ENCODE data around the gene FEV. TPM values are rescaled to one million over a fixed set of nuclear protein-coding genes. Genes with fewer than 3 reads are reported as not detected.
"Not testable (repeated sequence)": the region's sequence is repeated elsewhere in the genome, so short reads cannot be mapped to it uniquely, and the experiment has no call there.

The FEV gene
- total RNA-seq, 1 experiment from 2014 or later: not detected

DNA sequence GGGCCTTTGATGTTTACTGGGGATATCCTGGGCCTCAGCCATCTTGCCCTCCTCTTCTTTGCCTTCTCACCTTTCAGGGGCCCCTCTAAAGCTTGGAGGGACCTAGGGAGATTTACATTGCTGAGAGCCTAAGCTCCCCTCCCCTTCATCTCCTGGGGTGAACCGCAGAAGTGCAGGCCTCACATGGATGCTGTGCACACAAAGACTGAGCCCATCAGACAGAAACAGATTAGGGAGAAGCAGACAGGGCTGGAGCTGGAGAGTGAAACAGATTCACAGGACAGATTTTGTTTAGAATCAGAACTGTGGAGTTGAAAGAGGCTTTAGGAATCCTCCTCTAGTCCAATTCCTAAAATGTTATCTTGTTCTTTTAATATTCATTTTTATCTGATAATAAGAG, 28.9 kb downstream of the FEV start:
- Histone ChIP-seq H3K9ac (ENCODE audit: low read length) (no peak overlapping the region), H3K27me3 (ENCODE audit: low read length) (no peaks in the 10 kb centered on the region), H2AFZ (ENCODE audit: low read length) (no peak overlapping the region), H3K9me3 (ENCODE audit: low read length) (no peaks in the 10 kb centered on the region), H3K9me2 (replicated peaks; ENCODE audit: insufficient read depth, low read length) (no peaks in the 10 kb centered on the region), H3K4me1 (ENCODE audit: low read length) (peaks cover 11% of the 10 kb centered on the region), H3K4me3 (ENCODE audit: low read length) (no peak overlapping the region), H4K20me1 (ENCODE audit: insufficient read depth, low read depth, low read length) (no peaks in the 10 kb centered on the region), H3K79me2 (ENCODE audit: low read length) (no peaks in the 10 kb centered on the region), H3K27ac (ENCODE audit: low read length) (no peak overlapping the region), H3K4me2 (ENCODE audit: low read depth, low read length, poor library complexity, severe bottlenecking) (no peak overlapping the region), H3K36me3 (ENCODE audit: insufficient read depth, low read length) (no peaks in the 10 kb centered on the region)
- DNase-seq: no peak

GRCh38 chr2:218954541-218955300, 30.3 kb downstream of the FEV start:
- no peak for DNase-seq
- Histone ChIP-seq H3K9me2 (replicated peaks; ENCODE audit: insufficient read depth, low read length) (no peaks in the 10 kb centered on the region), H3K4me3 (ENCODE audit: low read length) (no peak overlapping the region), H3K27ac (ENCODE audit: low read length) (no peak overlapping the region), H4K20me1 (ENCODE audit: insufficient read depth, low read depth, low read length) (no peaks in the 10 kb centered on the region), H3K4me1 (ENCODE audit: low read length) (peaks cover 9% of the 10 kb centered on the region), H3K27me3 (ENCODE audit: low read length) (no peaks in the 10 kb centered on the region), H3K4me2 (ENCODE audit: low read depth, low read length, poor library complexity, severe bottlenecking) (no peak overlapping the region), H3K9ac (ENCODE audit: low read length) (no peak overlapping the region), H3K79me2 (ENCODE audit: low read length) (no peaks in the 10 kb centered on the region), H3K36me3 (ENCODE audit: insufficient read depth, low read length) (no peaks in the 10 kb centered on the region), H2AFZ (ENCODE audit: low read length) (no peak overlapping the region), H3K9me3 (ENCODE audit: low read length) (no peaks in the 10 kb centered on the region)

GRCh38 chr2:218953366-218953954, 31.5 kb downstream of the FEV start:
- no peaks in the 10 kb centered on the region for H3K27me3 ChIP-seq (ENCODE audit: low read length)
- DNase-seq: no peak
- no peaks in the 10 kb centered on the region for H4K20me1 ChIP-seq (ENCODE audit: insufficient read depth, low read depth, low read length)

GRCh38 chr2:218952160-218952559, 32.8 kb downstream of the FEV start:
- H2AFZ ChIP-seq (ENCODE audit: low read length): no peak overlapping the region
- no peaks in the 10 kb centered on the region for H3K36me3 ChIP-seq (ENCODE audit: insufficient read depth, low read length)
- no peak for DNase-seq
- H3K4me1 ChIP-seq (ENCODE audit: low read length): no peaks in the 10 kb centered on the region
- no peaks in the 10 kb centered on the region for H3K9me2 ChIP-seq (replicated peaks; ENCODE audit: insufficient read depth, low read length)
- no peak overlapping the region for H3K4me3 ChIP-seq (ENCODE audit: low read length)
- H3K9ac ChIP-seq (ENCODE audit: low read length): no peak overlapping the region
- H3K27ac ChIP-seq (ENCODE audit: low read length): no peak overlapping the region
- H3K79me2 ChIP-seq (ENCODE audit: low read length): no peaks in the 10 kb centered on the region
- H3K4me2 ChIP-seq (ENCODE audit: low read depth, low read length, poor library complexity, severe bottlenecking): no peak overlapping the region
- no peaks in the 10 kb centered on the region for H3K27me3 ChIP-seq (ENCODE audit: low read length)
- H3K9me3 ChIP-seq (ENCODE audit: low read length): no peaks in the 10 kb centered on the region
- H4K20me1 ChIP-seq (ENCODE audit: insufficient read depth, low read depth, low read length): no peaks in the 10 kb centered on the region

More at GRCh38 chr2:218953366-218953954, 31.5 kb downstream of the FEV start:
- Histone ChIP-seq H3K4me1 (ENCODE audit: low read length) (no peaks in the 10 kb centered on the region), H3K9me2 (replicated peaks; ENCODE audit: insufficient read depth, low read length) (no peaks in the 10 kb centered on the region), H3K36me3 (ENCODE audit: insufficient read depth, low read length) (no peaks in the 10 kb centered on the region), H3K79me2 (ENCODE audit: low read length) (no peaks in the 10 kb centered on the region), H3K4me3 (ENCODE audit: low read length) (no peak overlapping the region), H3K4me2 (ENCODE audit: low read depth, low read length, poor library complexity, severe bottlenecking) (no peak overlapping the region), H3K9ac (ENCODE audit: low read length) (no peak overlapping the region), H3K27ac (ENCODE audit: low read length) (no peak overlapping the region), H2AFZ (ENCODE audit: low read length) (no peak overlapping the region), H3K9me3 (ENCODE audit: low read length) (no peaks in the 10 kb centered on the region)

DNA sequence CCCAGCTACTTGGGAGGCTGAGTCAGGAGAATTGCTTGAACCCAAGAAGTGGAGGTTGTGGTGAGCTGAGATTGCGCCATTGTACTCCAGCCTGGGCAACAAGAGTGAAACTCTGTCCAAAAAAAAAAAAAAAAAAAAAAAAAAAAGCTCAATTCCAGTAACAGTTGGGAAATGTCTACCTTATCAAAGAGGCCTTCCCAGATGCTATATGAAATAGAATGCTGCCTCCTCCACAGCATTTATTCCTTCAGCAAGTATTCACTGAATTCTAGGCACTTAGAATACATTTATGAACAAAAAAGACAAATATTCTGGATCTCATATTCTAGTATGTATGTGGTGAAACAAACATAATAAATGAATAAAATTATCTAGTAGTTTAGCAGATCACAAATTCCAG, 38.4 kb downstream of the FEV start:
- Histone ChIP-seq H4K20me1 (ENCODE audit: insufficient read depth, low read depth, low read length) (no peaks in the 10 kb centered on the region), H3K9me3 (ENCODE audit: low read length) (no peaks in the 10 kb centered on the region), H3K4me2 (ENCODE audit: low read depth, low read length, poor library complexity, severe bottlenecking) (no peak overlapping the region), H3K36me3 (ENCODE audit: insufficient read depth, low read length) (no peaks in the 10 kb centered on the region), H3K27me3 (ENCODE audit: low read length) (0 out of 2 replicates have a peak, but pooled peaks cover 2% of the 10 kb centered on the region), H3K27ac (ENCODE audit: low read length) (no peak overlapping the region), H3K79me2 (ENCODE audit: low read length) (no peaks in the 10 kb centered on the region), H3K4me1 (ENCODE audit: low read length) (no peaks in the 10 kb centered on the region), H3K9ac (ENCODE audit: low read length) (no peak overlapping the region), H3K4me3 (ENCODE audit: low read length) (no peak overlapping the region), H3K9me2 (replicated peaks; ENCODE audit: insufficient read depth, low read length) (no peaks in the 10 kb centered on the region), H2AFZ (ENCODE audit: low read length) (no peak overlapping the region)
- DNase-seq: no peak

GRCh38 chr2:218944759-218945404, 40.1 kb downstream of the FEV start:
- no peak overlapping the region for H3K9ac ChIP-seq (ENCODE audit: low read length)
- H3K9me3 ChIP-seq (ENCODE audit: low read length): no peaks in the 10 kb centered on the region
- H3K27ac ChIP-seq (ENCODE audit: low read length): no peak overlapping the region
- H3K4me1 ChIP-seq (ENCODE audit: low read length): no peaks in the 10 kb centered on the region
- no peaks in the 10 kb centered on the region for H3K79me2 ChIP-seq (ENCODE audit: low read length)
- H3K27me3 ChIP-seq (ENCODE audit: low read length): 0 out of 2 replicates have a peak, but pooled peaks cover 2% of the 10 kb centered on the region
- no peak for DNase-seq
- H3K36me3 ChIP-seq (ENCODE audit: insufficient read depth, low read length): no peaks in the 10 kb centered on the region
- H3K4me3 ChIP-seq (ENCODE audit: low read length): no peak overlapping the region
- no peak overlapping the region for H3K4me2 ChIP-seq (ENCODE audit: low read depth, low read length, poor library complexity, severe bottlenecking)
- no peaks in the 10 kb centered on the region for H3K9me2 ChIP-seq (replicated peaks; ENCODE audit: insufficient read depth, low read length)
- no peak overlapping the region for H2AFZ ChIP-seq (ENCODE audit: low read length)
- no peaks in the 10 kb centered on the region for H4K20me1 ChIP-seq (ENCODE audit: insufficient read depth, low read depth, low read length)

DNA sequence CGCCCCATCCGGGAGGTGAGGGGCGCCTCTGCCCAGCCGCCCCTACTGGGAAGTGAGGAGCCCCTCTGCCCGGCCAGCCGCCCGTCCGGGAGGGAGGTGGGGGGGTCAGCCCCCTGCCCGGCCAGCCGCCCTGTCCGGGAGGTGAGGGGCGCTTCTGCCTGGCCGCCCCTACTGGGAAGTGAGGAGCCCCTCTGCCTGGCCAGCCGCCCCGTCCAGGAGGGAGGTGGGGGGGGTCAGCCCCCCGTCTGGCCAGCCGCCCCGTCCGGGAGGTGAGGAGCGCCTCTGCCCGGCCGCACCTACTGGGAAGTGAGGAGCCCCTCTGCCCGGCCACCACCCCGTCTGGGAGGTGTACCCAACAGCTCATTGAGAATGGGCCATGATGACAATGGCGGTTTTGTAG, 53.2 kb downstream of the FEV start:
- not testable (repeated sequence) for H3K9me3 ChIP-seq (ENCODE audit: low read length); H3K27ac ChIP-seq (ENCODE audit: low read length); H3K9me2 ChIP-seq (replicated peaks; ENCODE audit: insufficient read depth, low read length); H3K36me3 ChIP-seq (ENCODE audit: insufficient read depth, low read length); H4K20me1 ChIP-seq (ENCODE audit: insufficient read depth, low read depth, low read length); DNase-seq; H2AFZ ChIP-seq (ENCODE audit: low read length); H3K4me1 ChIP-seq (ENCODE audit: low read length); H3K27me3 ChIP-seq (ENCODE audit: low read length); H3K4me2 ChIP-seq (ENCODE audit: low read depth, low read length, poor library complexity, severe bottlenecking); H3K4me3 ChIP-seq (ENCODE audit: low read length); H3K9ac ChIP-seq (ENCODE audit: low read length); H3K79me2 ChIP-seq (ENCODE audit: low read length)

Data from Karpas-422 (cell line).